ENCODE data around the gene GABPA.

The GABPA gene

GRCh38 chr21:25813917-25814316, 79.1 kb downstream of the GABPA start:
- DNase-seq: no peak

GRCh38 chr21:25818121-25818520, 83.3 kb downstream of the GABPA start:
- no peak for DNase-seq

GRCh38 chr21:25818551-25818950, 83.8 kb downstream of the GABPA start:
- DNase-seq: no peak
